Measurements from ENCODE around the gene HARS2. TPM values are rescaled to one million over a fixed set of nuclear protein-coding genes. Genes with fewer than 3 reads are reported as not detected.
"Not testable (repeated sequence)": the region's sequence is repeated elsewhere in the genome, so short reads cannot be mapped to it uniquely, and the experiment has no call there.

The HARS2 gene
- total RNA-seq, 4 donors from 2014 or later, result 25.2 to 36.0 (median 27.0) TPM

DNA sequence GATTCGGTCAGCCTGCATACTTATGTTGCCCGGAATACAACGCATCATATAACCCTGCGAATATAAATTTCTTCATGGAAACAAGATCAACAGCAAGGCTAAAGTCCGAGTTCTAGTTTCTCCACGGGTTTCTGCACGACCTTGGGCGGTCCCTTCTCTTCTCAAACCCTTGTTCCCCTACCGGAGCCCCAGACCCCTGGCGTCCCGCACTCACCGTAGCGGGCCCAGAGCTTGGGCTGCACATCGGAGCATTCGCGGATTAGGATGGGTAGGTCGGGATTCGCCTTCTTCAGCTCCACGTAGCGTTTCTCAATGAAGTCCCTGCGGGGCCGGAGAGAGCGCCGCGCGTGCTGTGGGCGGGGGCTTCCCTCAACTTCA is 44.2 kb upstream of the HARS2 start:
- ATAC-seq, result peak; percentile 6 to 27
- Histone ChIP-seq H3K27me3 (no peaks in the 10 kb centered on the region), H3K9me3 (no peaks in the 10 kb centered on the region), H3K27ac (peak overlapping the region; percentile 85 to 94 (median 92)), H3K36me3 (peaks cover 0 to 57% of the 10 kb centered on the region in 2 donors), H3K4me3 (peak overlapping the region; percentile 81 to 96 (median 90)), H3K4me1 (peaks cover 19 to 20% of the 10 kb centered on the region in 2 donors)
- in situ Hi-C loops (cut with MboI; ENCODE audit: low sequenced_read_pairs in 4 of 4) (loop anchor here in 3 of 4 donors (10.0 kb wide), 2 partner anchors 102 to 242 kb away; partner anchors contain the start of genes EIF4EBP3 (in 2 of the 3) and ANKHD1 (in 1 of the 3)), intact Hi-C loops (cut with DNase I; ENCODE audit: low total_unique reads) (loop anchor here (1.0 to 5.0 kb wide), 2 partner anchors 17 to 45 kb away; partner anchors contain the start of genes HARS1, HARS2 and WDR55)
- TF ChIP-seq, protein P1, sequence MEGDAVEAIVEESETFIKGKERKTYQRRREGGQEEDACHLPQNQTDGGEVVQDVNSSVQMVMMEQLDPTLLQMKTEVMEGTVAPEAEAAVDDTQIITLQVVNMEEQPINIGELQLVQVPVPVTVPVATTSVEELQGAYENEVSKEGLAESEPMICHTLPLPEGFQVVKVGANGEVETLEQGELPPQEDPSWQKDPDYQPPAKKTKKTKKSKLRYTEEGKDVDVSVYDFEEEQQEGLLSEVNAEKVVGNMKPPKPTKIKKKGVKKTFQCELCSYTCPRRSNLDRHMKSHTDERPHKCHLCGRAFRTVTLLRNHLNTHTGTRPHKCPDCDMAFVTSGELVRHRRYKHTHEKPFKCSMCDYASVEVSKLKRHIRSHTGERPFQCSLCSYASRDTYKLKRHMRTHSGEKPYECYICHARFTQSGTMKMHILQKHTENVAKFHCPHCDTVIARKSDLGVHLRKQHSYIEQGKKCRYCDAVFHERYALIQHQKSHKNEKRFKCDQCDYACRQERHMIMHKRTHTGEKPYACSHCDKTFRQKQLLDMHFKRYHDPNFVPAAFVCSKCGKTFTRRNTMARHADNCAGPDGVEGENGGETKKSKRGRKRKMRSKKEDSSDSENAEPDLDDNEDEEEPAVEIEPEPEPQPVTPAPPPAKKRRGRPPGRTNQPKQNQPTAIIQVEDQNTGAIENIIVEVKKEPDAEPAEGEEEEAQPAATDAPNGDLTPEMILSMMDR (IDR thresholded peaks at IDR 0.05 in 4 of 5, conservative IDR thresholded peaks at IDR 0.05 in 1 of 5), result no peak
- TF ChIP-seq POLR2A (IDR thresholded peaks at IDR 0.05), result no peak
- DNase-seq, result no peak

DNA sequence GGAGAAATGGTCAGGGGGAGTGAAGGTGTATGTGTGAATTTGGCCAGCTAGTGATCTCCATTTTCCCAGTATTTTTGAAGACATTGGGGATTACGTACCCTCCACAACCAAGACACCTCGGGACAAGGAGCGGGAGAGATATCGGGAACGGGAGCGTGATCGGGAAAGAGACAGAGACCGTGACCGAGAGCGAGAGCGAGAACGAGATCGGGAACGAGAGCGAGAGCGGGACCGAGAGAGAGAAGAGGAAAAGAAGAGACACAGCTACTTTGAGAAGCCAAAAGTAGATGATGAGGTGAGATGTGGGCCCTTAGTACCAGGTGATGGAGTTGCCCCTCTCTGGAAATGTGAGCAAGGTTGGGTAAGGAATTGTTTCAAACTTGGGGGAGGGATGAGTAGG is 32.4 kb upstream of the HARS2 start:
- Histone ChIP-seq H3K9me3 (no peaks in the 10 kb centered on the region), H3K36me3 (peaks cover 12 to 92% of the 10 kb centered on the region in 2 donors), H3K4me3 (no peak overlapping the region), H3K27me3 (no peaks in the 10 kb centered on the region), H3K4me1 (peaks cover 4 to 5% of the 10 kb centered on the region in 2 donors), H3K27ac (no peak overlapping the region)
- ATAC-seq (no peak), DNase-seq (no peak)
- TF ChIP-seq, protein P1 (IDR thresholded peaks at IDR 0.05 in 4 of 5, conservative IDR thresholded peaks at IDR 0.05 in 1 of 5), result no peak
- no peak for TF ChIP-seq POLR2A (IDR thresholded peaks at IDR 0.05)
- intact Hi-C loops (cut with DNase I; ENCODE audit: low total_unique reads), result no loop called here
- in situ Hi-C loops (cut with MboI; ENCODE audit: low sequenced_read_pairs in 4 of 4), result loop anchor here in 1 of 4 donors (25.0 kb wide), 1 partner anchor 247 kb away; the partner anchor contains the start of gene ANKHD1

DNA sequence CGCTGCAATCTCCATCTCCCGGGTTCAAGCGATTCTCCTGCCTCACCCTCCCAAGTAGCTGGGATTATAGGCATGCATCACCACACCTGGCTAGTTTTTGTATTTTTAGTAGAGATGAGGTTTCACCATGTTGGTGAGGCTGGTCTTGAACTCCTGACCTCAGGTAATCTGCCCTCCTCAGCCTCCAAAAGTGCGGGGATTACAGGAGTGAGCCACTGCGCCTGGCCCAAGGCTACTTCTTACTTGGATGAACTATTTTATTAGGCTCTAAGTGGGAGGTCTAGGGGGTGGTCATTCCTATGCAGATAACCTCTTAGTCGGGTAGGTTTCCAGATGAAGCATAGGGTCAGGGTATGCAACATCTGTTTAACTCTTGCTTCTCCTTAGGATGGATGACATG is 30.9 kb upstream of the HARS2 start:
- in situ Hi-C loops (cut with MboI; ENCODE audit: low sequenced_read_pairs in 4 of 4) (loop anchor here in 1 of 4 donors (25.0 kb wide), 1 partner anchor 248 kb away; the partner anchor contains the start of gene ANKHD1), intact Hi-C loops (cut with DNase I; ENCODE audit: low total_unique reads) (loop anchor here (10.0 kb wide), 1 partner anchor 486 kb away; the partner anchor contains the start of gene CYSTM1)
- H3K27me3 ChIP-seq, H3K27ac ChIP-seq, ATAC-seq, DNase-seq, H3K9me3 ChIP-seq, H3K4me3 ChIP-seq: not testable (repeated sequence)
- peaks cover 8 to 11% of the 10 kb centered on the region in 2 donors for H3K4me1 ChIP-seq
- H3K36me3 ChIP-seq, result peaks cover 12 to 77% of the 10 kb centered on the region in 2 donors

DNA sequence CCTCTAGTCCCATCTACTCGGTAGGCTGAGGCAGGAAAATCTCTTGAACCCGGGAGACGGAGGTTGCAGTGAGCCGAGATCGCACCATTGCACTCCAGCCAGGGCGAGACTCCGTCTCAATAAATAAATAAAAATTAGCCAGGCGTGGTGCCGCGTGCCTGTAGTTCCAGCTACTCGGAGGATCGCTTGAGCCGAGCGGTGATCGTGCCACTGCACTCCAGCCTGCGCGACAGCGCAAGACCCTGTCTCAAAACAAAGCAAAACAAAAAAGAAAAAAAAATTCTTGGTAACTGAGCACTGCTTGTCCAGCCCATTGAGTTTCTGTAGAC is 27.3 kb upstream of the HARS2 start:
- H3K27me3 ChIP-seq, result no peaks in the 10 kb centered on the region
- H3K4me1 ChIP-seq, result peaks cover 16 to 20% of the 10 kb centered on the region in 2 donors
- no peak for DNase-seq
- intact Hi-C loops (cut with DNase I; ENCODE audit: low total_unique reads) (loop anchor here (1.0 to 10.0 kb wide), 4 partner anchors 17 to 489 kb away; partner anchors contain the start of genes CYSTM1, HARS1, HARS2 and IK), in situ Hi-C loops (cut with MboI; ENCODE audit: low sequenced_read_pairs in 4 of 4) (loop anchor here in 1 of 4 donors (25.0 kb wide), 1 partner anchor 252 kb away; the partner anchor contains the start of gene ANKHD1)
- H3K4me3 ChIP-seq, result peak overlapping the region; percentile 79 to 90 (median 82)
- ATAC-seq, result no peak
- no peaks in the 10 kb centered on the region for H3K9me3 ChIP-seq
- no peak for TF ChIP-seq POLR2A (IDR thresholded peaks at IDR 0.05)
- TF ChIP-seq, protein P1 (IDR thresholded peaks at IDR 0.05 in 4 of 5, conservative IDR thresholded peaks at IDR 0.05 in 1 of 5), result no peak
- H3K36me3 ChIP-seq, result peaks cover 3 to 62% of the 10 kb centered on the region in 2 donors
- H3K27ac ChIP-seq, result peak overlapping the region; percentile 92 to 98 (median 98)

DNA sequence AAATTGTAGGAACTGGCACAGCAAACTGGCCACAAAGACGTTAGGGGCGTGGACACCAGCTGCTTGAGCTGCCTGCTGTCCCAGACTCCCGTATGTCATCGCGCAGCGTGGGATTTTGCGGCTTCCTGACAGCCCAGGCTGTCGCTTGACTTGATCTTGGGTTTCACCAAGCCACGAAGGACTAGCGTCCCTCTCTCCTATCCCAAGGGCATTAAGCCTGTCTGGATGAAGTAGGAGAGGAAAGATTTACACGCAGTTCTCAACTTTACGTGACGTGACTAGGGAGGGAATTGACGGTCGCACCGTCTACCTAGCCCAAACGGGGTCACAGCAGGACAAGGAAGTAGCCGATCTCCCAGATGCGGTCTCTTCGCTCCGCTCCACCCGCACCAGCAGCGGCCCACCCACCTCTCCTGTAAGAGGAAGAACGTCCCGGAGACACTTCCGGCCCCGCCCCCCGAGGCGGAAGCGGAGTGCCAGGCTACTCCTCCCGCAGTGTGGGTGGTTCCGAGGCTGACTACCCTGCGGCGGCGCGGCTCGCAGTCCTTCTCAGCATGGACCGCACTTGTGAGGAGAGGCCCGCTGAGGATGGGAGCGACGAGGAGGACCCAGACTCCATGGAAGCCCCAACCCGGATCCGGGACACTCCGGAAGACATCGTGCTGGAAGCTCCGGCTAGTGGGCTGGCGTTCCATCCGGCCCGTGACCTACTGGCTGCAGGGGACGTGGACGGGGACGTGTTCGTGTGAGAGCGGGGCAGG is 26.7 kb upstream of the HARS2 start, which contains the start of gene WDR55:
TSS of gene WDR55 (plus strand) at position 546 of the 761 bp plus-strand sequence. CDS start at position 555, 9 bp downstream.
- Histone ChIP-seq H3K27me3 (no peaks in the 10 kb centered on the region), H3K36me3 (peaks cover 3 to 62% of the 10 kb centered on the region in 2 donors), H3K4me3 (peak within 1 kb of the TSS; percentile 79 to 90 (median 82)), H3K4me1 (peaks cover 16 to 20% of the 10 kb centered on the region in 2 donors), H3K9me3 (no peaks in the 10 kb centered on the region), H3K27ac (peak within 1 kb of the TSS; percentile 92 to 98 (median 98))
- in situ Hi-C loops (cut with MboI; ENCODE audit: low sequenced_read_pairs in 4 of 4) (loop anchor here in 1 of 4 donors (25.0 kb wide), 1 partner anchor 252 kb away; the partner anchor contains the start of gene ANKHD1), intact Hi-C loops (cut with DNase I; ENCODE audit: low total_unique reads) (loop anchor here (1.0 to 10.0 kb wide), 4 partner anchors 17 to 490 kb away; partner anchors contain the start of genes CYSTM1, HARS1, HARS2 and IK)
- ATAC-seq (peak; percentile 95), DNase-seq (peak; percentile 94 to 96)
- TF ChIP-seq, protein P1 (IDR thresholded peaks at IDR 0.05 in 4 of 5, conservative IDR thresholded peaks at IDR 0.05 in 1 of 5), result no peak
- peak; percentile 76 to 84 for TF ChIP-seq POLR2A (IDR thresholded peaks at IDR 0.05)

DNA sequence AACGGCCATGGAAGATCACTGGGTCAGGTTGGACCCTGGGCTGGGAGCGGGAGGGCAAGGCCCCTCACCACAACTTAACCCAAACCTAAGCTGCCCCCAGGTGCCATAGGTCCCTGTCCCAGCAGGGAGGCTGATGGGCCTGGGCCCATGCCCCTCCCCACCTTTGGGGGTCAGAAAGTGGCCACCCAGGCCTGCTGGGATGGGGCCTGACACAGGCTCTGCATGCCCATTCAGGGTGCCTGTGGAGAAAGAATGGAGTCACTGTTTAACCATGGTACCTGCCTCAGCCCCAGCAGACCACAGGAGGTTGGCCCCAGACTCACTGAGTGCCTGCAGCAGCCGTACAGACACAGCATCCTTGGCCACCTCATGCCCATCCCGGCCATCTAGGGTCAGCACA is 20.2 kb upstream of the HARS2 start:
- DNase-seq; H3K9me3 ChIP-seq; H3K4me3 ChIP-seq; H3K27ac ChIP-seq; H3K4me1 ChIP-seq; ATAC-seq; H3K27me3 ChIP-seq; intact Hi-C loops (cut with DNase I; ENCODE audit: low total_unique reads): not testable (repeated sequence)
- peaks cover 0 to 70% of the 10 kb centered on the region in 2 donors for H3K36me3 ChIP-seq
- in situ Hi-C loops (cut with MboI; ENCODE audit: low sequenced_read_pairs in 4 of 4), result loop anchor here in 1 of 4 donors (25.0 kb wide), 1 partner anchor 259 kb away; the partner anchor contains the start of gene ANKHD1
